NCI-H1092 (cell line): ENCODE results near the gene RTTN.
A peak's percentile ranks its signal among the peaks of the same experiment; 100 is the strongest.

Experiments
- DNase-seq: peaks from one replicate; lab custom pipeline; 2025; lab: John Stamatoyannopoulos, UW

The RTTN gene

GRCh38 chr18:70207181-70207580 is 1.7 kb upstream of the RTTN start:
- DNase-seq = no peak

- DNase-seq = no peak
Measured at GRCh38 chr18:70200286-70200685, 5.2 kb downstream of the RTTN start.

GRCh38 chr18:70197844-70198243 is 7.6 kb downstream of the RTTN start:
- DNase-seq = no peak

DNA sequence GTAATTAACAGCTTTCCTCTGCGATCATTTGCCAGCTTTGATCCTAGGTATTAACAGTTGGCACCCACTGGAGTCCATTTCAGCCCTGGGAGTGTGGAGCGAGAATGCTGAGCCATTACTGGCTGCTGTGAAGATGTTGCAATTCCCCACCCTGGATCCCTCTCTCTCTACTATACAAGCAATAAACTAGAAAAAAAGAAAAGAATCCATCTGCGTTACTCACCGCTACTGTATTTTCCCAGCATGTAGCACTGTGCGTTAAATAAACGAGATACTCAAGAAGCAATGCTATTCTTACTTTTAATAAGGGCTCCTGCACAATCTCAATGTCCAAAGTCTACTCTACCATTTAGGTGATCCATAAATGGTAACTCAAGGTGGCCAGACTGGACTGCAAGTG is 8.5 kb downstream of the RTTN start:
- DNase-seq = no peak

- DNase-seq = peak; percentile 6
Measured at GRCh38 chr18:70195852-70196434, 9.5 kb downstream of the RTTN start.

DNA sequence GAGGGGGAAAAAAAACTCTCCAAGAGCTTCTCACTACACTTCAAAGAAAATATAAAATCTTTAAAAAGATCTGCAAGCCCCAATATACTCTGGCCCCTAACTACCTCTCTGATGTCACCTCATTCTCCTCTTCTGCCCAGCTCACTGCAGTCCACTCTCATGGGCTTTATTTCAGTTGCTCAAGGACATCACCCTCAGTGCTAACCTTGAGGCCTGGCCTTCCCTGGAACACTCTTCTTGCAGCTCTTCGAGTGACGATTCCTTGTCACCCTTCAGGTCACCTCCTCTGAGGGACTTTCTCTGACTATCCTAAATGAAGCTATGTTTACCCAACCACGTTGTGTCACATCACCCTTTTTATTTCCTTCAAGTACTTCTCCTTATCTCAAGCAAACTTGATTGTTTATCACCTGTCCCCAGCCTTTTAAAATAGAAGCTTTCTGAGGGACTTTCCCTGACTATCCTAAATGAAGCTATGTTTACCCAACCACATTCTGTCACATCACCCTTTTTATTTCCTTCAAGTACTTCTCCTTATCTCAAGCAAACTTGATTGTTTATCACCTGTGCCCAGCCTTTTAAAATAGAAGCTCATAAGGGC is 10.4 kb downstream of the RTTN start:
- no peak for DNase-seq

- DNase-seq = no peak
Measured at GRCh38 chr18:70194227-70194890, 11.1 kb downstream of the RTTN start.

DNA sequence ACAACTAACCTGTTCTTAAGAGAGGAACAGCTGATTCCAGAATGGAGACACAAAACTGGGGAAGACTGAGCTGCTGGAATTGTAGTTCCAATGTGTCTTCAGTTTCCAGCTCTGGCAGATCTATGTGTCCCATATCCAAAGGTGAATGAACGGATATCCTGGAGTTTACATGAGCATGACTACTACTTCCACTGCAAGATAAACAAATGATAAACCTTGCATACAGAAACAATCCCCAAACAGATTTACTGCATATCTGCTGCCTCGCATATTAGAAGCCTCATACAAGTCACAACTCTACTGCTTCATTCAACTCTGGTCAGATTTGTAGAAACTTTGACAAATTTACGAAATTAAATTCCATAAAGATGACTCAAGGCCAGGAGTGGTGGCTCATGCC is 15.0 kb downstream of the RTTN start:
- DNase-seq = no peak

GRCh38 chr18:70188113-70188512 is 17.4 kb downstream of the RTTN start:
- DNase-seq = no peak

DNA sequence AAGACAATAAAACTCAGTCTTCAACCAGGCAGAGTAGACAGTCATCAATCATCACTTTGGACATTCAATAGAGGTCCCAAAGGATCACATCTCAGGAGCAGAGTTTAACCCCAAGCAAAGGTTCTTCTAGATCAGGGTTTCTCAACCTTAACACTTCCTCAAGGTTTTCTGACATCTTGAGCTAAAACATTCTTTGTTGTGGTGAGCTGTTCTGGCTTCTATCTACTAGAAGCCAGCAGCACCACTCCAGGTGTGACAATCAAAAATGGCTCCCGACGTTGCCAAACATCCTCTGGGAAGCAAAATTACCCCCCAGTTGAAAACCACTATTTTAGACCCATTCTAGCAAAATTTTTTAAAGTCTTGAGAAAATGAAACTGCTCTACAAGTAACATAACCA is 22.0 kb downstream of the RTTN start:
- no peak for DNase-seq

DNA sequence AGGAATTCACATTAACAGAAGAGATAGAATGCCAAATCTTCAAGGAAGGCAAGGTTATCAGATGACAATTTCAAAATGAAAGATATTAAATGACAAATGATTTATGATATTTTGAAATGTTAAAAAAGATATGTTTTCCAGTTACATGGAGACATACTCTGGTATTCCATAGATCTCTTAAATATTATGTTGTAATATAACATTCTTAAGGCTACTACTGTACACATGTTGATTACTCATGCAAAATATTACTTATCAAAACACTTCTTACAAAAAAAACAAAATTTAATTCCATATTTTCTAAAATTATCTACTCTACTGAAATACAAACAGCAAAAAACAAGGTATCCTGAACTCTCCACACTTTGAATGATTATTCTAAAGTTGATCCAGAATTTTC is 22.9 kb downstream of the RTTN start:
- DNase-seq = no peak

- DNase-seq = no peak
Measured at GRCh38 chr18:70181725-70182124, 23.8 kb downstream of the RTTN start.

DNA sequence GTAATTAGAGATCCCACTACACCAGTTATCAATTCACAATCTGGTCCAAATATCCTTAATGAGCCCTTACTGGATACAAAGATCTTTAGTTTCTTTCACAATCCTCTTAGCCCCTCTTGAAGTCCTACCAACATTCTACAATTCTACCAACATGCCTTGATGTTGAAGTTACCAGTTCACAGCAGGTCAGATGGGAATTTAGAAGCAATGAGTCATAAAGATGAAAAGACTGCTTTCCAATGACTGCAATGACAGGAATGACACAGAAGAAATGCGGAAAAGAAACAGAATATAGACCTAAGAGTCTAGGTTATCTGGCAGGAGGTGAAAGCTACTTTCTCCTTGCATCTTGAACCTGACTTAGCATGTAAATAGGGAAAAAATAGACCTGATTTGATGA is 24.5 kb downstream of the RTTN start:
- DNase-seq = no peak

- DNase-seq = no peak
Measured at GRCh38 chr18:70176537-70176936, 28.9 kb downstream of the RTTN start.

- no peak for DNase-seq
Measured at GRCh38 chr18:70175216-70175615, 30.3 kb downstream of the RTTN start.

DNA sequence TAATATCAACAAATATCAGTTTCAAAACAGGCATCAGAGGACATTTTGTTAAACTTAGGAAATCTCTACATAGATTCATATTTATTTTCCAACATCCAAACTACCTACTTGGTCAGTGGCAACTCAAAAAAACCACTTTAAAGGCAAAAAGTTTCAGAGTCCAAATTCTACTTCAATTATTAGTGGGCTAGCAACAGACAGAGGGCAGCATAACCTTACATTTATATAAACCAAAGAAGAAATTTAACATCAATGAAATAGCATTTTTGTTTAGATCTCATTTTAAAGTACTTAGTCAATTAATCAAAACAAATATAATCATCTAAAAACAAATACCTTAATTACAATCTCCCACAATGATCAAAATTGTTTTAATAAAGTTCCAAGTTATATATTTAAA is 33.3 kb downstream of the RTTN start:
- no peak for DNase-seq

- DNase-seq = no peak
Measured at GRCh38 chr18:70169747-70170146, 35.7 kb downstream of the RTTN start.

DNA sequence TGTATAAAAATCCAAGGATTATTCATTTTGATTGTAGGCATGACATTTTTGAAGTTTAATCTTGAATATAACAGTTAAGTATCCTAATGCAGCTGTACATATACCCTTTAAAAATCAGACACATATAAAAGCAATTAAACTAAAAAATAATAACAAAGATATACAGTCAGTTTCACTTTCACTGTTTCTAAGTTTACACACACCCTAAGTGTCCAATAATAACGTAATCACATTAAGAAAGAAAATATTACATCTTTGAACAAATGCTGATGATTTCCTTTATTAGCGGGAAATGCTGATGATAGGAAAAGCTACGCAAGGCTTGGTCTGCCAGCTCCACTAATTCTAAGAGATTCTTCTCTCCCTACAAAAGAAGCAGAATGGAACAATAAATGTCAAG is 38.8 kb downstream of the RTTN start:
- no peak for DNase-seq

DNA sequence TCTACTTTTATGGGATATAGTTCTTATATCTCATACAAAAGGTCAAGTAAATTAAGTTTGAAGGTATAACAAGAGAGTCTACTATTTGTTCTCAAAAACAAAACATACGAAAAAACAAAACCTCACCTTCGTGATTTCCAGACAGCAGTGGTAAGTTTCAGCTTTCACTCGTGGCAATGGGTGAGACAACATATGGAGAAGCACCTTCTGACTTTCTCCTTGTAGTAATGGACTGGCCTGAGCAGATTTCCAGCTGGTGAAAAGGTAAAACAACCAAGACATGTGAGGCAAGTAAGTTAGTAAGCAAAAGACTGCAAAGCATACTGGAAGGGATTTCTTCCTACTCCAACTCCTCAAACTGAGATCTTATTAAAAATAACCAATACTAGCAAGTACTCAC is 39.6 kb downstream of the RTTN start:
- no peak for DNase-seq

- no peak for DNase-seq
Measured at GRCh38 chr18:70160073-70160678, 45.3 kb downstream of the RTTN start.

- DNase-seq = no peak
Measured at GRCh38 chr18:70158992-70159717, 46.3 kb downstream of the RTTN start.

DNA sequence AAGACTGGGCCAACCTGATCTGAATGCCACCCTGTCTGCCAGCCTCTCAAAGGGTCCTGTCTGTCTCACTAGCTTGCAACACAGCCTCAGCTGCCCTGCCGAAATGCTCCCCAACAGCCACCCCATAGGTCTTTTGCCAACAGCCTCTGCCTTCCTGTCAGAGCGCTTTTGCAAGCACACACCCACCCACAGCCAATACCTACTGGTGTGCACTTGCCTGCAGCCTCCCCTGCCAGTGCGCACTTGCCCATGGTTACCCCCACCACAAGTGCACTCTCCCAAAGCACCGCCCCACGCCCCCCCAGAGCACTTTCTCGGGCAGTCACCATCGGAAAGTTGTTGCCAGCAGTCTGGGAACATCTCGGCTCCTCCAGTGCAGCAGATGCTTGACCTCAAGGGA is 48.6 kb downstream of the RTTN start:
- DNase-seq = no peak
